ENCODE measurements around the gene GSG1L. TPM values are rescaled to one million over a fixed set of nuclear protein-coding genes. Genes with fewer than 3 reads are reported as not detected.

Gene GSG1L
- total and polyA plus RNA-seq, 4 experiments from 2014 or later, result 0.27 TPM; not detected in 3

DNA sequence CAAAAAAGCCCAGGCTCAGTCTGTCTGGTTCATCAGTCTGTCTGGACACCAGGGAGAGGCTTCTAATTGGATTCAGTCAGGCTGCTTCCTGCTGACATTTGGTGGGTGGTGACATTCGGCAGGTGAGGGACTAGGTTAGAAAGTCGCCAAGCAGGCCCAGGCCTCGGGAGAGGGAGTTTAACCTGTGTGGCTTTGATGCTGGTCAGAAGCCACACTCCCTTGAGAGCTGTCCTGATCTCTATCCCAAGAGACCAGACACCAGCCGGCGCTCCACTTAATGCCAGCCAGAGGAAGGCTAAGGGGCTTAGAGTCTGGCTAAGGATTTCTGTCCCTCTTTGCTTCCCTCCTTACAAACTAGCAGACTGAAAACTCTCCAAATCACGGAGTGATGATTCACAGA, 135.0 kb downstream of the GSG1L start:
- no peak overlapping the region for H3K27ac Mint-ChIP-seq
- H3K4me3 Mint-ChIP-seq, result no peak overlapping the region
- no peak for DNase-seq
- no peaks in the 10 kb centered on the region for H3K36me3 Mint-ChIP-seq
- no peak overlapping the region for H3K27ac ChIP-seq (ENCODE audit: low read depth, low read length)
- CTCF ChIA-PET (ENCODE audit: partially characterized antibody), result no interaction called here
- H3K9me3 ChIP-seq (ENCODE audit: control insufficient read depth in 1 of 2, low read length in 2 of 2), result no peaks in the 10 kb centered on the region
- no peak overlapping the region for H3K4me3 ChIP-seq (ENCODE audit: low read length in 2 of 2)
- intact Hi-C loops (cut with micrococcal nuclease), result no loop called here
- peaks cover 11 to 28% of the 10 kb centered on the region in 2 donors for H3K27me3 Mint-ChIP-seq
- no peaks in the 10 kb centered on the region for H3K4me1 Mint-ChIP-seq
- no peaks in the 10 kb centered on the region for H3K36me3 ChIP-seq (ENCODE audit: insufficient read depth, low read length)
- H3K4me1 ChIP-seq (ENCODE audit: insufficient read depth, low read length), result no peaks in the 10 kb centered on the region
- H3K27me3 ChIP-seq (ENCODE audit: insufficient read depth, low read length), result no peaks in the 10 kb centered on the region
- peaks cover 0 to 6% (median 0%) of the 10 kb centered on the region in 8 donors for H3K9me3 Mint-ChIP-seq
- POLR2A ChIA-PET (ENCODE audit: partially characterized antibody), result no interaction called here

- H3K27me3 Mint-ChIP-seq, result peaks cover 11 to 29% of the 10 kb centered on the region in 2 donors
- Histone ChIP-seq H3K27me3 (ENCODE audit: insufficient read depth, low read length) (no peaks in the 10 kb centered on the region), H3K4me1 (ENCODE audit: insufficient read depth, low read length) (no peaks in the 10 kb centered on the region), H3K9me3 (ENCODE audit: control insufficient read depth in 1 of 2, low read length in 2 of 2) (no peaks in the 10 kb centered on the region), H3K4me3 (ENCODE audit: low read length in 2 of 2) (no peak overlapping the region), H3K36me3 (ENCODE audit: insufficient read depth, low read length) (no peaks in the 10 kb centered on the region), H3K27ac (ENCODE audit: low read depth, low read length) (no peak overlapping the region)
- no peaks in the 10 kb centered on the region for H3K36me3 Mint-ChIP-seq
- no peak for DNase-seq
- peaks cover 0 to 4% (median 0%) of the 10 kb centered on the region in 8 donors for H3K9me3 Mint-ChIP-seq
- no peak overlapping the region for H3K4me3 Mint-ChIP-seq
- H3K4me1 Mint-ChIP-seq, result no peaks in the 10 kb centered on the region
- no peak overlapping the region for H3K27ac Mint-ChIP-seq
- ChIA-PET CTCF (ENCODE audit: partially characterized antibody) (no interaction called here), POLR2A (ENCODE audit: partially characterized antibody) (no interaction called here)
- intact Hi-C loops (cut with micrococcal nuclease), result no loop called here
These were observed 136.1 kb downstream of the GSG1L start for GRCh38 chr16:27927266-27927901.

DNA sequence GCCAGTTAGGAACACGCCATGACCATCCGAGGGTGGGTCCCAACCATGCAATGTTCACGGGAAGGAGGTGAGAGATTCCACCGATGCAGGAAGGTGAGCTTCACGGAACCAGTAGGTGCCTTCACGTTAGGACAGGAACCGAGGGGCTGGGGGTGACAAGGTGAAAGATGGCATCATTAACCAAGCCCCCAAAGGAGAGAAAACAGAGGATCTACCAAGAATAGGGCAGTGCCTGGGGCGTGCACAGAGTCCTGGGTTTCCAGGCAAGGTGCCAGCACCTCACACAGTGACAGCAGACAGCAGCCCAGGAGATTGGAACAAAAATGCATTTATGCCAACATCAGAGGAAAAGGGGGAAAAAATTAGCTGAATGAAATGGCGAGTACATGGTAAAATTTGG, 137.9 kb downstream of the GSG1L start:
- Histone ChIP-seq H3K36me3 (ENCODE audit: insufficient read depth, low read length) (no peaks in the 10 kb centered on the region), H3K4me1 (ENCODE audit: insufficient read depth, low read length) (no peaks in the 10 kb centered on the region), H3K9me3 (ENCODE audit: control insufficient read depth in 1 of 2, low read length in 2 of 2) (no peaks in the 10 kb centered on the region), H3K27ac (ENCODE audit: low read depth, low read length) (no peak overlapping the region), H3K27me3 (ENCODE audit: insufficient read depth, low read length) (peaks cover 3% of the 10 kb centered on the region), H3K4me3 (ENCODE audit: low read length in 2 of 2) (no peak overlapping the region)
- H3K4me3 Mint-ChIP-seq, result no peak overlapping the region
- POLR2A ChIA-PET (ENCODE audit: partially characterized antibody), result no interaction called here
- peaks cover 18 to 40% of the 10 kb centered on the region in 2 donors for H3K27me3 Mint-ChIP-seq
- CTCF ChIA-PET (ENCODE audit: partially characterized antibody), result no interaction called here
- H3K4me1 Mint-ChIP-seq, result no peaks in the 10 kb centered on the region
- no peaks in the 10 kb centered on the region for H3K36me3 Mint-ChIP-seq
- no peak overlapping the region for H3K27ac Mint-ChIP-seq
- peaks cover 0 to 3% (median 0%) of the 10 kb centered on the region in 8 donors for H3K9me3 Mint-ChIP-seq
- intact Hi-C loops (cut with micrococcal nuclease), result no loop called here
- no peak for DNase-seq

DNA sequence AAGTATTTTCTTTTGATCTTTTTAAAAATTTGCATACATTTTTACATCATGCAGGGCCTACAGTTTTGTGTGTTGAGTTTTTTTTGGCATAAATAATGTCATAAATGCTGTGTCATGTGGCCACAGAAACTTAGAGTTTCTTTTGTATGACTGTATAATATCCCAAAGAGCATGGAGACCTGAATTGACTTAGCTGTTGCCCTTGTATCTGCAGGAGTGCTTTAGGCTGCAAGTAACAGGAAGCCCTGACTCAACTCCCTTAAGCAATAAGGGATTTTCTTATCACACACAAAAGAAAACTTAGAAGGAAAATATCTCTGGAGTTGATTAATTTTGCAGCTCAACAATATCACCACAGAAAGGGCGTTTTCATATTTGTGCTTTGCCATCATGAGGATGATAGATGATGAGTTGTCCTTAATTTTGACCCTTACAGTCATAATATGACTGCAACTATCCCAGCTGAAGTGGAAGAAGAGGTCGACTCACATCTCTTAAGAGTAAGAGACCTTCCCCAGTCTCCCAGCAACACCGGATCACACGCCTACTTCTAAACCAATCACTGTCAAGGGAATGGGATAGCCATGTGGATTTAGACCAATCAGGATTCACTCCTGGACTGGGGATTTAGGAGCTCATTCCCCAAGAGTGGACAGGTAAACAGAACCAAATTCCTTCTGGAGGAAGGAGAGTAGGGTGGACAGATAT, 138.9 kb downstream of the GSG1L start:
- H3K27ac ChIP-seq (ENCODE audit: low read depth, low read length), result no peak overlapping the region
- peaks cover 0 to 3% (median 0%) of the 10 kb centered on the region in 8 donors for H3K9me3 Mint-ChIP-seq
- POLR2A ChIA-PET (ENCODE audit: partially characterized antibody), result no interaction called here
- CTCF ChIA-PET (ENCODE audit: partially characterized antibody), result no interaction called here
- no peak overlapping the region for H3K4me3 ChIP-seq (ENCODE audit: low read length in 2 of 2)
- H3K36me3 Mint-ChIP-seq, result no peaks in the 10 kb centered on the region
- H3K4me1 ChIP-seq (ENCODE audit: insufficient read depth, low read length), result no peaks in the 10 kb centered on the region
- no peaks in the 10 kb centered on the region for H3K4me1 Mint-ChIP-seq
- intact Hi-C loops (cut with micrococcal nuclease), result no loop called here
- peaks cover 15 to 45% of the 10 kb centered on the region in 2 donors for H3K27me3 Mint-ChIP-seq
- H3K9me3 ChIP-seq (ENCODE audit: control insufficient read depth in 1 of 2, low read length in 2 of 2), result no peaks in the 10 kb centered on the region
- no peak overlapping the region for H3K27ac Mint-ChIP-seq
- no peaks in the 10 kb centered on the region for H3K36me3 ChIP-seq (ENCODE audit: insufficient read depth, low read length)
- no peak overlapping the region for H3K4me3 Mint-ChIP-seq
- no peak for DNase-seq
- H3K27me3 ChIP-seq (ENCODE audit: insufficient read depth, low read length), result peaks cover 3% of the 10 kb centered on the region

GRCh38 chr16:27923751-27924150, 139.8 kb downstream of the GSG1L start:
- DNase-seq, result no peak
- no peak overlapping the region for H3K27ac Mint-ChIP-seq
- Histone ChIP-seq H3K27me3 (ENCODE audit: insufficient read depth, low read length) (peaks cover 3% of the 10 kb centered on the region), H3K9me3 (ENCODE audit: control insufficient read depth in 1 of 2, low read length in 2 of 2) (no peaks in the 10 kb centered on the region), H3K36me3 (ENCODE audit: insufficient read depth, low read length) (no peaks in the 10 kb centered on the region), H3K27ac (ENCODE audit: low read depth, low read length) (no peak overlapping the region), H3K4me3 (ENCODE audit: low read length in 2 of 2) (no peak overlapping the region), H3K4me1 (ENCODE audit: insufficient read depth, low read length) (no peaks in the 10 kb centered on the region)
- no peaks in the 10 kb centered on the region for H3K4me1 Mint-ChIP-seq
- H3K36me3 Mint-ChIP-seq, result no peaks in the 10 kb centered on the region
- CTCF ChIA-PET (ENCODE audit: partially characterized antibody), result no interaction called here
- intact Hi-C loops (cut with micrococcal nuclease), result no loop called here
- H3K4me3 Mint-ChIP-seq, result no peak overlapping the region
- POLR2A ChIA-PET (ENCODE audit: partially characterized antibody), result no interaction called here
- H3K27me3 Mint-ChIP-seq, result peaks cover 24 to 52% of the 10 kb centered on the region in 2 donors
- H3K9me3 Mint-ChIP-seq, result peaks cover 0 to 3% (median 0%) of the 10 kb centered on the region in 8 donors

- H3K27ac ChIP-seq (ENCODE audit: low read depth, low read length), result no peak overlapping the region
- no peak overlapping the region for H3K4me3 ChIP-seq (ENCODE audit: low read length in 2 of 2)
- Mint-ChIP-seq H3K4me3 (no peak overlapping the region), H3K27ac (no peak overlapping the region), H3K9me3 (peaks cover 0 to 3% (median 0%) of the 10 kb centered on the region in 8 donors), H3K27me3 (peaks cover 27 to 53% of the 10 kb centered on the region in 2 donors), H3K4me1 (no peaks in the 10 kb centered on the region), H3K36me3 (no peaks in the 10 kb centered on the region)
- no peaks in the 10 kb centered on the region for H3K4me1 ChIP-seq (ENCODE audit: insufficient read depth, low read length)
- no peak for DNase-seq
- ChIA-PET CTCF (ENCODE audit: partially characterized antibody) (no interaction called here), POLR2A (ENCODE audit: partially characterized antibody) (no interaction called here)
- H3K36me3 ChIP-seq (ENCODE audit: insufficient read depth, low read length), result no peaks in the 10 kb centered on the region
- intact Hi-C loops (cut with micrococcal nuclease), result no loop called here
- no peaks in the 10 kb centered on the region for H3K9me3 ChIP-seq (ENCODE audit: control insufficient read depth in 1 of 2, low read length in 2 of 2)
- peaks cover 3% of the 10 kb centered on the region for H3K27me3 ChIP-seq (ENCODE audit: insufficient read depth, low read length)
These were observed 141.1 kb downstream of the GSG1L start for GRCh38 chr16:27922433-27922832.

GRCh38 chr16:27921134-27921533, 142.4 kb downstream of the GSG1L start:
- Mint-ChIP-seq H3K9me3 (peaks cover 0 to 3% (median 0%) of the 10 kb centered on the region in 8 donors), H3K36me3 (no peaks in the 10 kb centered on the region), H3K4me3 (no peak overlapping the region), H3K27me3 (peaks cover 35 to 56% of the 10 kb centered on the region in 2 donors), H3K27ac (no peak overlapping the region), H3K4me1 (no peaks in the 10 kb centered on the region)
- Histone ChIP-seq H3K4me3 (ENCODE audit: low read length in 2 of 2) (no peak overlapping the region), H3K27ac (ENCODE audit: low read depth, low read length) (no peak overlapping the region), H3K9me3 (ENCODE audit: control insufficient read depth in 1 of 2, low read length in 2 of 2) (no peaks in the 10 kb centered on the region), H3K27me3 (ENCODE audit: insufficient read depth, low read length) (peaks cover 3% of the 10 kb centered on the region), H3K4me1 (ENCODE audit: insufficient read depth, low read length) (no peaks in the 10 kb centered on the region), H3K36me3 (ENCODE audit: insufficient read depth, low read length) (no peaks in the 10 kb centered on the region)
- no peak for DNase-seq
- ChIA-PET CTCF (ENCODE audit: partially characterized antibody) (no interaction called here), POLR2A (ENCODE audit: partially characterized antibody) (no interaction called here)
- intact Hi-C loops (cut with micrococcal nuclease), result no loop called here
